HepG2 (cell line): ENCODE data around the gene VRK1. TPM values are rescaled to one million over a fixed set of nuclear protein-coding genes. Genes with fewer than 3 reads are reported as not detected.

Experiments
- ATAC-seq: fragments of 200-7000 bp; cut with Tn5 transposase; 3 replicates; pipeline ENCODE4 v1.9.1; 2020; ENCODE audit warnings: mild to moderate bottlenecking, moderate library complexity
- BruUV-seq: library from RNA; stranded (reverse); fragments of 400-500 nt; replicated peaks from 2 replicates; lab custom pipeline; 2021; lab: Mats Ljungman, UMichigan
- CTCF ChIA-PET: fragments of 300-600 bp; formaldehyde crosslinking; extraction: SDS; loops from one replicate; lab custom pipeline; 2021; ENCODE audit warnings: low total read pairs, inconsistent platforms, low intra/inter-chr PET ratio; lab: Yijun Ruan, JAX
- POLR2A ChIA-PET: fragments of 350-600 bp; sonication (Branson Sonifier 250); formaldehyde crosslinking; loops from one replicate; lab custom pipeline; 2020; ENCODE audit warnings: antibody characterized with exemption, inconsistent platforms; lab: Yijun Ruan, JAX
- DNase-seq: peaks from one replicate; pipeline ENCODE4 v3.0.0-alpha.2; 2015; ENCODE audit warnings: low spot score
- FAIRE-seq: peaks from 3 replicates; lab custom pipeline; 2011; peaks lifted over from hg19 to GRCh38; lab: Jason Lieb, UNC
- H2AFZ ChIP-seq: one replicate; pipeline ENCODE4 v1.6.1; 2011; ENCODE audit warnings: low read length, inconsistent platforms
- H3K27ac ChIP-seq: fragments of 300-600 bp; 3 replicates; pipeline ENCODE4 v1.8.0; 2011; ENCODE audit warnings: mixed run types, mild to moderate bottlenecking, mixed read lengths, low read length, inconsistent platforms; ENCODE audit not compliant: insufficient read depth; ENCODE audit errors: extremely low read length
- H3K27me3 ChIP-seq, 2 experiments: fragments of 200-600 bp in 1 of 2; 2 replicates in 1 of 2; 3 replicates in 1 of 2; pipeline versions ENCODE4 v1.6.0 to v1.8.0; 2011; ENCODE audit warnings: low read length in 2 of 2, mild to moderate bottlenecking in 2 of 2, moderate library complexity in 2 of 2, inconsistent platforms in 1 of 2; ENCODE audit not compliant: insufficient read depth in 2 of 2, control insufficient read depth in 1 of 2
- H3K36me3 ChIP-seq, 2 experiments: fragments of 200-600 bp in 1 of 2; replicated peaks in 1 of 2; 2 replicates in 1 of 2; 3 replicates in 1 of 2; pipeline versions ENCODE4 v1.5.1 to v1.8.0; 2011; ENCODE audit warnings: low read length in 2 of 2, inconsistent platforms in 1 of 2; ENCODE audit not compliant: insufficient read depth in 2 of 2, control insufficient read depth in 1 of 2
- H3K4me1 ChIP-seq: 2 replicates; pipeline ENCODE4 v1.5.1; 2012; ENCODE audit warnings: low read length, inconsistent platforms; ENCODE audit not compliant: insufficient read depth
- H3K4me2 ChIP-seq: 2 replicates; pipeline ENCODE4 v1.6.0; 2011; ENCODE audit warnings: low read depth, low read length, inconsistent platforms
- H3K4me3 ChIP-seq, 3 experiments: fragments of 200-600 bp in 1 of 3; sonication (generic), shearing (Covaris generic) in 1 of 3; replicated peaks in 1 of 3; 2 replicates each; pipeline ENCODE4 v1.5.1; 2011 to 2016; ENCODE audit warnings: low read length in 3 of 3, inconsistent platforms in 2 of 3, low read depth in 2 of 3, mild to moderate bottlenecking in 2 of 3, control low read depth in 1 of 3, mixed read lengths in 1 of 3; ENCODE audit not compliant: insufficient read depth in 1 of 3
- H3K79me2 ChIP-seq: one replicate; pipeline ENCODE4 v1.6.1; 2011; ENCODE audit warnings: low read length, inconsistent platforms; ENCODE audit not compliant: insufficient read depth
- H3K9ac ChIP-seq: 2 replicates; pipeline ENCODE4 v1.6.0; 2011; ENCODE audit warnings: mild to moderate bottlenecking, low read depth, low read length, inconsistent platforms; ENCODE audit not compliant: insufficient read depth
- H3K9me3 ChIP-seq: 2 replicates; pipeline ENCODE4 v1.5.1; 2012; ENCODE audit warnings: mild to moderate bottlenecking, low read length
- H4K20me1 ChIP-seq: 2 replicates; pipeline ENCODE4 v1.6.0; 2011; ENCODE audit warnings: inconsistent platforms, mild to moderate bottlenecking, low read length, moderate library complexity; ENCODE audit not compliant: insufficient read depth
- BORCS8-MEF2B ChIP-seq: sonication (generic); formaldehyde crosslinking; IDR thresholded peaks from 2 replicates; pipeline ENCODE4 v1.8.0; 2022; ENCODE audit warnings: mild to moderate bottlenecking, missing genetic modification reagents
- GABPA ChIP-seq, 2 experiments: IDR thresholded peaks; 2 replicates each; pipeline ENCODE4 v1.6.1; 2011 to 2016; ENCODE audit warnings: low read depth in 2 of 2, low read length in 1 of 2, missing biosample characterization in 1 of 2, missing genetic modification characterization in 1 of 2
- HNRNPUL1 ChIP-seq: fragments of 200-400 bp; formaldehyde crosslinking; IDR thresholded peaks from 2 replicates; pipeline ENCODE4 v1.6.1; 2017; ENCODE audit warnings: low read depth, mild to moderate bottlenecking, low read length, moderate library complexity
- KDM4B ChIP-seq: sonication (generic); formaldehyde crosslinking; IDR thresholded peaks from 2 replicates; pipeline ENCODE4 v1.4.0; 2020; ENCODE audit warnings: missing genetic modification reagents
- NFE2L2 ChIP-seq: fragments of 150-350 bp; IDR thresholded peaks from 2 replicates; pipeline ENCODE4 v1.6.1; 2014; ENCODE audit warnings: low read length
- RERE ChIP-seq: IDR thresholded peaks from 2 replicates; pipeline ENCODE4 v1.6.1; 2016; ENCODE audit warnings: low read depth, missing genetic modification reagents, missing compliant biosample characterization
- TRAFD1 ChIP-seq: sonication (generic); formaldehyde crosslinking; IDR thresholded peaks from 2 replicates; pipeline ENCODE4 v1.5.1; 2020; ENCODE audit warnings: missing genetic modification reagents, mild to moderate bottlenecking, borderline replicate concordance
- YY1 ChIP-seq: IDR thresholded peaks from 2 replicates; pipeline ENCODE4 v1.6.1; 2011; ENCODE audit warnings: low read length, low read depth, moderate library complexity, mild to moderate bottlenecking; ENCODE audit not compliant: insufficient read depth, insufficient replicate concordance
- ZFP36L1 ChIP-seq: sonication (generic); formaldehyde crosslinking; IDR thresholded peaks from 2 replicates; pipeline ENCODE4 v1.8.0; 2022; ENCODE audit warnings: mild to moderate bottlenecking, missing genetic modification reagents, moderate library complexity
- ZFY ChIP-seq: sonication (generic); formaldehyde crosslinking; IDR thresholded peaks from 2 replicates; pipeline ENCODE4 v1.4.0; 2020; ENCODE audit warnings: missing genetic modification reagents
- ZKSCAN8 ChIP-seq: IDR thresholded peaks from 2 replicates; pipeline ENCODE4 v1.6.1; 2016; ENCODE audit warnings: borderline replicate concordance, missing genetic modification reagents, missing compliant biosample characterization
- ZNF691 ChIP-seq: sonication (generic); formaldehyde crosslinking; IDR thresholded peaks from 2 replicates; pipeline ENCODE4 v1.4.0; 2020; ENCODE audit warnings: missing genetic modification reagents, low read depth, mild to moderate bottlenecking, borderline replicate concordance
- ZNF790 ChIP-seq: sonication (generic); formaldehyde crosslinking; IDR thresholded peaks from 2 replicates; pipeline ENCODE4 v1.8.0; 2022; ENCODE audit warnings: missing genetic modification reagents, mild to moderate bottlenecking, borderline replicate concordance
- WGBS: methylation state at CpG from one replicate; pipeline ENCODE4 v1.1.6; 2017; ENCODE audit warnings: low lambda C conversion rate; 5-methylcytosine and 5-hydroxymethylcytosine counted together
- in situ Hi-C: cut with HindIII; loops from 2 replicates; pipeline ENCODE4 v1.10.0; 2017; ENCODE audit warnings: low pct_unique_long_range_greater_than_20kb; ENCODE audit not compliant: extremely low pct_ligation_motif_present
- intact Hi-C: fragments of 100-400 bp; cut with micrococcal nuclease; formaldehyde crosslinking; loops from one replicate; pipeline ENCODE4 v1.10.0; 2022; ENCODE audit not compliant: unreplicated experiment
- polyA plus RNA-seq, 8 experiments: library from polyadenylated mRNA; depleted of rRNA in 3 of 8; stranded (reverse) in 7 of 8; unstranded in 1 of 8; fragments of >200 nt; fragmentation: Illumina TruSeq in 4 of 8; extraction: Trizol in 4 of 8; gene quantifications; 2 replicates each; pipeline versions ENCODE4 v1.2.1 to v1.2.3, GENCODE V29; 2011 to 2016; ENCODE audit warnings: low read depth in 4 of 8, missing spikeins in 1 of 8, mixed read lengths in 1 of 8; ENCODE audit not compliant: insufficient read depth in 1 of 8
- total RNA-seq, 5 experiments: library from RNA; depleted of rRNA; stranded (reverse); fragments of >200 nt; fragmentation: Illumina TruSeq; extraction: Trizol; gene quantifications; 2 replicates each; pipeline ENCODE4 v1.2.3, GENCODE V29; 2016; ENCODE audit warnings: low read depth in 1 of 5

VRK1 gene
- total and polyA plus RNA-seq, 2 of the 13 experiments (the other 11 are each of a cell fraction or from before 2014, with no cell fraction given): 7.9 to 51.3 TPM

- no TSS peak for BruUV-seq
- TF ChIP-seq ZNF691 (CRISPR knock-in tag): no peak
- no peak for TF ChIP-seq ZFY (CRISPR knock-in tag)
- no peak for TF ChIP-seq RERE (CRISPR knock-in tag)
- TF ChIP-seq GABPA (IDR thresholded peaks at IDR 0.05; ENCODE audit: low read depth, low read length): no peak
- TF ChIP-seq GABPA (CRISPR knock-in tag; IDR thresholded peaks at IDR 0.05; ENCODE audit: low read depth): no peak
- TF ChIP-seq ZNF790 (CRISPR knock-in tag): no peak
- no peak for TF ChIP-seq ZKSCAN8 (CRISPR knock-in tag)
- TF ChIP-seq YY1: no peak
- TF ChIP-seq KDM4B: no peak
- TF ChIP-seq ZFP36L1 (CRISPR knock-in tag): no peak
- TF ChIP-seq BORCS8-MEF2B (CRISPR knock-in tag): no peak
- no peak for TF ChIP-seq HNRNPUL1
- no peak for TF ChIP-seq NFE2L2
- TF ChIP-seq TRAFD1 (CRISPR knock-in tag): no peak
- no peak overlapping the region for H2AFZ ChIP-seq
- H3K4me3 ChIP-seq: no peak overlapping the region
- no peak for FAIRE-seq
- H3K4me2 ChIP-seq: no peak overlapping the region
- no peaks in the 10 kb centered on the region for H3K27me3 ChIP-seq
- no peaks in the 10 kb centered on the region for H3K9me3 ChIP-seq
- H3K4me1 ChIP-seq: no peaks in the 10 kb centered on the region
- ChIA-PET POLR2A (no interaction called here), CTCF (no interaction called here)
- ATAC-seq: no peak
- 73% methylated on average over 10 of the region's 10 CpGs for WGBS
- in situ Hi-C loops: no loop called here
- no peaks in the 10 kb centered on the region for H3K79me2 ChIP-seq
- H3K27ac ChIP-seq: no peak overlapping the region
- DNase-seq: no peak
- no peak overlapping the region for H3K9ac ChIP-seq
- no peaks in the 10 kb centered on the region for H4K20me1 ChIP-seq
- H3K36me3 ChIP-seq: no peaks in the 10 kb centered on the region
- intact Hi-C loops: no loop called here
Observed at GRCh38 chr14:96929950-96930349, 132.8 kb downstream of the VRK1 start.
